SK-MEL-5 (cell line): ENCODE results near the gene B4GALT1. TPM values are rescaled to one million over a fixed set of nuclear protein-coding genes. Genes with fewer than 3 reads are reported as not detected.
A peak's percentile ranks its signal among the peaks of the same experiment; 100 is the strongest.
"Not testable (repeated sequence)": the region's sequence is repeated elsewhere in the genome, so short reads cannot be mapped to it uniquely, and the experiment has no call there.

Experiments
- DNase-seq: peaks from one replicate; pipeline ENCODE4 v3.0.0-alpha.2; 2016; ENCODE audit warnings: low read depth, low spot score
- in situ Hi-C: cut with HindIII; loops from 2 replicates; pipeline ENCODE4 v1.10.0; 2016; ENCODE audit warnings: low sequenced_read_pairs, high pct_unique_total_duplicates, low pct_unique_long_range_greater_than_20kb
- total RNA-seq: library from RNA; depleted of rRNA; stranded (reverse); fragments of >200 nt; shearing (Covaris generic); gene quantifications from 2 replicates; pipeline ENCODE4 v1.2.3, GENCODE V29; 2014

Gene B4GALT1
- total RNA-seq, 1 experiment from 2014 or later: 12.7 TPM

- DNase-seq: no peak
Observed at GRCh38 chr9:33166231-33167083, 679 bp downstream of the B4GALT1 start.

GRCh38 chr9:33165263-33166151 lies 1.6 kb downstream of the B4GALT1 start:
- in situ Hi-C loops: no loop called here
- DNase-seq: no peak

More at GRCh38 chr9:33166231-33167083, 679 bp downstream of the B4GALT1 start:
- in situ Hi-C loops: no loop called here

GRCh38 chr9:33164921-33165262 lies 2.2 kb downstream of the B4GALT1 start:
- DNase-seq, in situ Hi-C loops: not testable (repeated sequence)

GRCh38 chr9:33164138-33164809 lies 2.9 kb downstream of the B4GALT1 start:
- no peak for DNase-seq
- in situ Hi-C loops: no loop called here

GRCh38 chr9:33163433-33164137 lies 3.6 kb downstream of the B4GALT1 start:
- DNase-seq: no peak
- in situ Hi-C loops: no loop called here

- DNase-seq: peak; percentile 57
Observed at GRCh38 chr9:33162721-33163311, 4.3 kb downstream of the B4GALT1 start.

GRCh38 chr9:33161589-33162132 lies 5.5 kb downstream of the B4GALT1 start:
- no peak for DNase-seq
- in situ Hi-C loops: no loop called here

More at GRCh38 chr9:33162721-33163311, 4.3 kb downstream of the B4GALT1 start:
- in situ Hi-C loops: no loop called here

- in situ Hi-C loops: no loop called here
- no peak for DNase-seq
Observed at GRCh38 chr9:33161011-33161588, 6.0 kb downstream of the B4GALT1 start.

GRCh38 chr9:33160446-33160845 lies 6.7 kb downstream of the B4GALT1 start:
- DNase-seq, in situ Hi-C loops: not testable (repeated sequence)

- in situ Hi-C loops: no loop called here
- DNase-seq: no peak
Observed at GRCh38 chr9:33159777-33160127, 7.4 kb downstream of the B4GALT1 start.

- in situ Hi-C loops: no loop called here
- no peak for DNase-seq
Observed at GRCh38 chr9:33158843-33159776, 8.0 kb downstream of the B4GALT1 start.

GRCh38 chr9:33157960-33158842 lies 8.9 kb downstream of the B4GALT1 start:
- DNase-seq: no peak
- in situ Hi-C loops: no loop called here

GRCh38 chr9:33155393-33155792 lies 11.7 kb downstream of the B4GALT1 start:
- DNase-seq: no peak
- in situ Hi-C loops: no loop called here

GRCh38 chr9:33154371-33154770 lies 12.8 kb downstream of the B4GALT1 start:
- in situ Hi-C loops: no loop called here
- no peak for DNase-seq

GRCh38 chr9:33153666-33154065 lies 13.5 kb downstream of the B4GALT1 start:
- DNase-seq: no peak
- in situ Hi-C loops: no loop called here
